Upper lobe of left lung (tissue), 6 donors: ENCODE results near the gene ASTN2. TPM values are rescaled to one million over a fixed set of nuclear protein-coding genes. Genes with fewer than 3 reads are reported as not detected.

ENCODE experiments used
- ATAC-seq, 2 donors: fragments of 200-7000 bp; cut with Tn5 transposase; one replicate each; pipeline ENCODE4 v1.9.1; 2022; ENCODE audit warnings: mild to moderate bottlenecking in 2 of 2, moderate library complexity in 2 of 2; ENCODE audit not compliant: low FRiP score in 2 of 2
- DNase-seq, 2 donors: peaks; one replicate each; pipeline ENCODE4 v3.0.0-alpha.2; 2019 to 2020
- H3K27ac ChIP-seq, 4 donors: fragments of 200-600 bp; sonication (generic); one replicate each; pipeline ENCODE4 v1.5.1; 2016 to 2019
- H3K27me3 ChIP-seq, 4 donors: fragments of 200-600 bp; sonication (generic); one replicate each; pipeline ENCODE4 v1.5.1; 2017 to 2019
- H3K36me3 ChIP-seq, 4 donors: fragments of 200-600 bp; sonication (generic); one replicate each; pipeline ENCODE4 v1.5.1; 2016 to 2019
- H3K4me1 ChIP-seq, 4 donors: fragments of 200-600 bp; sonication (generic); one replicate each; pipeline ENCODE4 v1.5.1; 2018 to 2019
- H3K4me3 ChIP-seq, 4 donors: fragments of 200-600 bp; sonication (generic); one replicate each; pipeline ENCODE4 v1.5.1; 2017 to 2019; ENCODE audit warnings: mild to moderate bottlenecking in 2 of 4, moderate library complexity in 1 of 4
- H3K9me3 ChIP-seq, 4 donors: fragments of 200-600 bp; sonication (generic); one replicate each; pipeline ENCODE4 v1.5.1; 2018 to 2019
- CTCF ChIP-seq, 6 experiments: fragments of 450-650 bp in 4 of 6; fragments of 200-600 bp in 2 of 6; sonication (generic) in 2 of 6; IDR thresholded peaks; one replicate each; pipeline ENCODE4 v1.5.1; 2016 to 2019; ENCODE audit warnings: antibody characterized with exemption in 6 of 6
- EP300 ChIP-seq, 4 donors: sonication (generic); formaldehyde crosslinking; IDR thresholded peaks; one replicate each; pipeline ENCODE4 v1.5.1; 2017; ENCODE audit warnings: antibody characterized with exemption in 4 of 4, control low read depth in 2 of 4
- POLR2A ChIP-seq, 4 donors: fragments of 450-650 bp; IDR thresholded peaks; one replicate each; pipeline ENCODE4 v1.5.1; 2016 to 2017; ENCODE audit warnings: antibody characterized with exemption in 4 of 4, mild to moderate bottlenecking in 2 of 4
- POLR2AphosphoS5 ChIP-seq, 2 donors: sonication (generic); formaldehyde crosslinking; IDR thresholded peaks; one replicate each; pipeline ENCODE4 v1.5.1; 2017; ENCODE audit warnings: antibody characterized with exemption in 2 of 2
- WGBS, 2 donors: methylation state at CpG; one replicate each; pipeline ENCODE4 v1.1.5; 2017 to 2018; 5-methylcytosine and 5-hydroxymethylcytosine counted together
- total RNA-seq, 6 donors: library from RNA; depleted of rRNA in 4 of 6; stranded (reverse); fragments of >200 nt in 4 of 6; gene quantifications; one replicate each; pipeline versions ENCODE4 v1.1.0 to v1.2.1, GENCODE V29; 2016 to 2021
- donor health status: DM: no; HTN: no; CAD: no; lungs with moderate emphysema.
- donor health status: DM: no; HTN: yes; CAD: no; lungs with severe emphysema.

ASTN2 gene
- total RNA-seq, 6 donors from 2014 or later = 2.0 to 7.5 (median 3.4) TPM

- 86 to 90% methylated on average over 6 of the region's 6 CpGs for WGBS, 2 donors
- ATAC-seq = peak in 1 of 2 donors; percentile 90
- Histone ChIP-seq H3K27ac (no peak overlapping the region), H3K4me3 (no peak overlapping the region), H3K27me3 (no peaks in the 10 kb centered on the region), H3K4me1 (no peaks in the 10 kb centered on the region), H3K36me3 (no peaks in the 10 kb centered on the region), H3K9me3 (no peaks in the 10 kb centered on the region)
- TF ChIP-seq EP300 (IDR thresholded peaks at IDR 0.05) (no peak), POLR2AphosphoS5 (IDR thresholded peaks at IDR 0.05) (no peak), CTCF (IDR thresholded peaks at IDR 0.05) (no peak), POLR2A (IDR thresholded peaks at IDR 0.05) (no peak)
- no peak for DNase-seq
Measured at GRCh38 chr9:116632990-116633838, 781.6 kb downstream of the ASTN2 start.

- TF ChIP-seq POLR2A (IDR thresholded peaks at IDR 0.05) (no peak), POLR2AphosphoS5 (IDR thresholded peaks at IDR 0.05) (no peak), CTCF (IDR thresholded peaks at IDR 0.05) (no peak), EP300 (IDR thresholded peaks at IDR 0.05) (no peak)
- Histone ChIP-seq H3K4me3 (no peak overlapping the region), H3K36me3 (no peaks in the 10 kb centered on the region), H3K9me3 (no peaks in the 10 kb centered on the region), H3K27me3 (no peaks in the 10 kb centered on the region), H3K27ac (no peak overlapping the region), H3K4me1 (no peaks in the 10 kb centered on the region)
- 49 to 64% methylated on average over 3 of the region's 3 CpGs for WGBS, 2 donors
- no peak for ATAC-seq
- DNase-seq = no peak
Measured at GRCh38 chr9:116629634-116630033, 785.2 kb downstream of the ASTN2 start.

DNA sequence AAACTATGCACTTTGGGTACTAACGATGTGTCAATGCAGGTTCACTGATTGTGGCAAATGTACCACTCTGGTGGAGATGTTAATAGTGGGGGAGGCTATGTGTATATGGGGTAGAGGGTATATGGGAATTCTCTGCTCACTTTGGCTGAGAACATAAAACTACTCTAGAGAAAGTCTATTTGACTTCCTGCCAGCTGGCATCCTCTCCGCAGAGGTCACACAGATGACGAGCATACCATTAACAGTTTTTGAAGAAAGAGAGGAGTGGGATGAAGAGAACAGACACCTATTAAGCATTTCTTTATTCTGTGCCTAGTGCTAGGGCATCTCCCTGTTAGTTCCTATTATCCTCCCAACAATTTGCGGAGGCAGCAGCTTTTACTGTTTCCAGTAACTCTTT, 786.1 kb downstream of the ASTN2 start:
- Histone ChIP-seq H3K9me3 (no peaks in the 10 kb centered on the region), H3K4me3 (no peak overlapping the region), H3K4me1 (no peaks in the 10 kb centered on the region), H3K27me3 (no peaks in the 10 kb centered on the region), H3K27ac (no peak overlapping the region), H3K36me3 (no peaks in the 10 kb centered on the region)
- ATAC-seq (no peak), DNase-seq (no peak)
- WGBS, 2 donors = 63 to 66% methylated on average over 4 of the region's 4 CpGs
- TF ChIP-seq EP300 (IDR thresholded peaks at IDR 0.05) (no peak), CTCF (IDR thresholded peaks at IDR 0.05) (no peak)

DNA sequence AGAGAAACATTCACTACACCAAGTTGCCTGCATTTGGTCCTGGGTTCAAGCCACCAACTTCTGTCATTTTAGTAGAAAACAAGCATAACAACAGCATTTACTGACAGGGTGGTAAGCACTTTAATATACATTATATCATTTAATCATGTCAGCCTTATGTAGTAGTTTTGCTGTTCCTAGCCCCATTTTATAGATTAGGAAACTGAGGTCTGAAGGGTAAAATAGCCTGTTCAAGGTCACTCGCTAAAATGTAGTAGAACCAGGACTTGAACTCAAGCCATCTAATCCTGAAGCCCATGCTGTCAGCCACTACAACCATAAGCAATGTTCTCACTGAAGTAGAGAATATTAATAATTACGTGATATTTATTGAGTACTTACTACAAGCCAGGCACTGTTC, 787.4 kb downstream of the ASTN2 start:
- 94 to 97% methylated on average over 2 of the region's 2 CpGs for WGBS, 2 donors
- H3K27me3 ChIP-seq = no peaks in the 10 kb centered on the region
- no peak overlapping the region for H3K27ac ChIP-seq
- ATAC-seq (no peak), DNase-seq (no peak)
- no peaks in the 10 kb centered on the region for H3K4me1 ChIP-seq
- H3K9me3 ChIP-seq = no peaks in the 10 kb centered on the region
- H3K4me3 ChIP-seq = no peak overlapping the region
- TF ChIP-seq POLR2A (IDR thresholded peaks at IDR 0.05) (no peak), EP300 (IDR thresholded peaks at IDR 0.05) (no peak), POLR2AphosphoS5 (IDR thresholded peaks at IDR 0.05) (no peak), CTCF (IDR thresholded peaks at IDR 0.05) (no peak)
- H3K36me3 ChIP-seq = no peaks in the 10 kb centered on the region

GRCh38 chr9:116626762-116627161, 788.1 kb downstream of the ASTN2 start:
- DNase-seq (no peak), ATAC-seq (no peak)
- Histone ChIP-seq H3K9me3 (no peaks in the 10 kb centered on the region), H3K27ac (no peak overlapping the region), H3K4me1 (no peaks in the 10 kb centered on the region), H3K27me3 (no peaks in the 10 kb centered on the region), H3K4me3 (no peak overlapping the region), H3K36me3 (no peaks in the 10 kb centered on the region)
- 94 to 98% methylated on average over 3 of the region's 3 CpGs for WGBS, 2 donors
- TF ChIP-seq POLR2A (IDR thresholded peaks at IDR 0.05) = no peak
- no peak for TF ChIP-seq EP300 (IDR thresholded peaks at IDR 0.05)
